Karpas-422 (cell line): ENCODE results near the gene MEX3D. TPM values are rescaled to one million over a fixed set of nuclear protein-coding genes. Genes with fewer than 3 reads are reported as not detected.
A peak's percentile ranks its signal among the peaks of the same experiment; 100 is the strongest.

Experiments used
- DNase-seq: peaks from one replicate; pipeline ENCODE4 v3.0.0-alpha.2; 2015
- H2AFZ ChIP-seq: fragments of 200-600 bp; sonication (generic); 2 replicates; pipeline ENCODE4 v1.6.1; 2014; ENCODE audit warnings: antibody characterized with exemption, low read length, mixed read lengths
- H3K27ac ChIP-seq: fragments of 200-600 bp; sonication (generic); 2 replicates; pipeline ENCODE4 v1.5.1; 2014; ENCODE audit warnings: mild to moderate bottlenecking, low read length, moderate library complexity
- H3K27me3 ChIP-seq: fragments of 200-600 bp; sonication (generic); 2 replicates; pipeline ENCODE4 v1.6.1; 2014; ENCODE audit warnings: low read length, mixed read lengths
- H3K36me3 ChIP-seq: fragments of 200-600 bp; sonication (generic); 2 replicates; pipeline ENCODE4 v1.6.1; 2014; ENCODE audit warnings: low read length, mixed read lengths; ENCODE audit not compliant: insufficient read depth
- H3K4me1 ChIP-seq: fragments of 200-600 bp; sonication (generic); 2 replicates; pipeline ENCODE4 v1.6.1; 2014; ENCODE audit warnings: mild to moderate bottlenecking, low read length, mixed read lengths
- H3K4me2 ChIP-seq: fragments of 200-600 bp; sonication (generic); 2 replicates; pipeline ENCODE4 v1.6.1; 2014; ENCODE audit warnings: low read length, low read depth, mild to moderate bottlenecking; ENCODE audit not compliant: poor library complexity, severe bottlenecking
- H3K4me3 ChIP-seq: fragments of 200-600 bp; sonication (generic); 2 replicates; pipeline ENCODE4 v1.5.1; 2014; ENCODE audit warnings: mild to moderate bottlenecking, antibody characterized with exemption, low read length, mixed read lengths
- H3K79me2 ChIP-seq: fragments of 200-600 bp; sonication (generic); 2 replicates; pipeline ENCODE4 v1.6.1; 2014; ENCODE audit warnings: mild to moderate bottlenecking, low read length, mixed read lengths
- H3K9ac ChIP-seq: fragments of 200-600 bp; sonication (generic); 2 replicates; pipeline ENCODE4 v1.6.0; 2014; ENCODE audit warnings: low read length
- H3K9me2 ChIP-seq: fragments of 200-600 bp; sonication (generic), shearing (Covaris generic); replicated peaks from 2 replicates; pipeline ENCODE4 v1.6.0; 2014; ENCODE audit warnings: mild to moderate bottlenecking, low read length, moderate library complexity; ENCODE audit not compliant: insufficient read depth
- H3K9me3 ChIP-seq: fragments of 300-700, 200-600 bp; sonication (generic); 2 replicates; pipeline ENCODE4 v1.6.1; 2014; ENCODE audit warnings: low read length, mixed read lengths
- H4K20me1 ChIP-seq: fragments of 200-600 bp; sonication (generic); 2 replicates; pipeline ENCODE4 v1.6.1; 2014; ENCODE audit warnings: mild to moderate bottlenecking, antibody characterized with exemption, low read length, low read depth; ENCODE audit not compliant: insufficient read depth
- total RNA-seq: library from RNA; depleted of rRNA; stranded (reverse); fragments of >200 nt; shearing (Covaris generic); gene quantifications from 2 replicates; pipeline ENCODE4 v1.2.3, GENCODE V29; 2014; ENCODE audit warnings: low replicate concordance; rRNA removed

The MEX3D gene
- total RNA-seq: 5.6 and 13.5 TPM in 2 replicates

DNA sequence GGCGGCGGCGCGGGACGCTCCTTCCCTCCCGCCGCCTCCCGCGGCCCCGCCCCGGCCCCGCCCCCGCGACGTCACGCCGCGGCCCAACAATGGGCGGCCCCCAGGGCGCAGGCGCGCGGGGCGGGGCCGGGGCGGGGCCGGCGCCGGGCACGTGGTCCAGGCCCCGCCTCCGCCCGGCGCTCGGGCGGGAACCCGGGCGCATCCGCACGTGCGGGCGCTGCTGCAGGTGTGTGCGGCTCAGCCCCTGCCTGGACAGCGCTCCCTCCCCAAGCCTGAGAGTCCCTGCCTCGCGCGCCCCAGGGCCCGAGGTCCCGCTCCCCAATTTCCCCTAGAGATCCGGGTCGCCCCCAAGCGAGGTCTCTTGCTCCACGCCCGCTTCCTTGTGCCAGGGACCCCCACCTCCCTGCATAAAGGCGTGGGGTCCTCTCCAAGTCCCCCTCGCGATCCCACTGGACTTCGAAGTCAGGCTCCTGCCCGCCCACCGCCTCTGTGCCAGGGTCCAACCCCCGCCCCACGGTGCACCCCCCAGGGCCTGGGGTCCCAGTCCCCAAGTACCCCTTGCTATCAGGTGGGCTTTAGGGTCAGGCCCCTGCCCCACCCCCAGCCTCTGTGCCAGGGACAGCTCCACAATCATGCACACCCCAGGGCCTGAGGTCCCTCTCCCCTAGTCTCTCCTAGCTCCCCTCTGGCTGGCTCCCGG, at the start of gene MEX3D:
TSS of gene MEX3D (minus strand) at position 6 of the 700 bp plus-strand sequence. CDS start 267 bp downstream, outside the sequence.
- Histone ChIP-seq H3K27ac (no peak within 1 kb of the TSS), H3K4me2 (no peak within 1 kb of the TSS), H3K36me3 (no peaks in the 10 kb centered on the region), H3K9ac (no peak within 1 kb of the TSS), H3K9me2 (no peaks in the 10 kb centered on the region), H3K4me3 (no peak within 1 kb of the TSS), H3K27me3 (no peaks in the 10 kb centered on the region), H2AFZ (no peak within 1 kb of the TSS), H4K20me1 (no peaks in the 10 kb centered on the region), H3K9me3 (no peaks in the 10 kb centered on the region), H3K79me2 (peaks cover 8% of the 10 kb centered on the region), H3K4me1 (peaks cover 3% of the 10 kb centered on the region)
- peak; percentile 95 for DNase-seq

DNA sequence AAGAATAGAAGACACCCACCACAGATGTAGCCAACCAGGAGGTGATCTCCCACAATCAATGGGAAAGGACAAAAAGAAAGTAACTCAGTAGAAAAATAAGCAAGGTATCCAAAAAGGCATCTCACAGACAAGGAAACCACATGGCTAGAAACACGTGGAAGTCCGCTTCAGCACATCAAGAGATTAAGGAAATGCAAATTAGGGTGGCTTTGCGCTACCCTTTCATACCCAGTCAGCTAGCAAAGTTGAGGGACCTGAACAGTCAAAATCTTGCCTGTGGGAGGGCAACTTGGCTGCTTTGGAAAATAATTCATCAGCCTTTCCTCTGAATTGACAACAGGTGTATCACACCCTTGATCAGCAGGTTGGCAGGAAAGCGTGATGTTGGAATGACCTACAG, 48.8 kb upstream of the MEX3D start:
- Histone ChIP-seq H3K36me3 (peaks cover 13% of the 10 kb centered on the region), H3K4me2 (peak overlapping the region; percentile 38), H3K9me2 (no peaks in the 10 kb centered on the region), H3K27me3 (no peaks in the 10 kb centered on the region), H3K79me2 (peaks cover 8% of the 10 kb centered on the region), H3K4me3 (no peak overlapping the region), H3K27ac (peak overlapping the region; percentile 60), H3K9me3 (no peaks in the 10 kb centered on the region), H3K9ac (no peak overlapping the region), H2AFZ (no peak overlapping the region), H3K4me1 (peaks cover 55% of the 10 kb centered on the region), H4K20me1 (peaks cover 22% of the 10 kb centered on the region)
- peak; percentile 84 for DNase-seq

DNA sequence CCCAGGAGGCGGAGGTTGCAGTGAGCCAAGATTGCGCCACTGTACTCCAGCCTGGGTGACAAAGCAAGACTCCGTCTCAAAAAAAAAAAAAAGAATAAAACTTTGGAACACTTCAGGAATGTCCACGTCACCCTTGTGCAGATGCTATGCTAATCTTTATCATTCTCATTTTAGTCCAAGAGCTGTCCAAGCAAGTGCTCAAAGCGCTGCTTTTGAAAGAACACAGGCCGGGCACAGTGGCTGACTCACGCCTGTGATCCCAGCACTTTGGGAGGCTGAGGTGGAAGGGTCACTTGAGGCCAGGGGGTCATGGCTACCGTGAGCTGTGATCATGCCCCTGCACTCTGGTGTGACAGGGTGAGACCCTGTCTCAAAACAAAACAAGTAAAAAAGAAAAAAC, 48.3 kb upstream of the MEX3D start:
- no peak overlapping the region for H2AFZ ChIP-seq
- H3K36me3 ChIP-seq: peaks cover 15% of the 10 kb centered on the region
- DNase-seq: no peak
- H3K9me3 ChIP-seq: no peaks in the 10 kb centered on the region
- peak overlapping the region; percentile 60; the same call in 1 of the 2 replicates for H3K27ac ChIP-seq
- peak overlapping the region; percentile 38 for H3K4me2 ChIP-seq
- peaks cover 22% of the 10 kb centered on the region for H4K20me1 ChIP-seq
- no peak overlapping the region for H3K9ac ChIP-seq
- peaks cover 50% of the 10 kb centered on the region for H3K4me1 ChIP-seq
- H3K79me2 ChIP-seq: peaks cover 8% of the 10 kb centered on the region
- H3K9me2 ChIP-seq: no peaks in the 10 kb centered on the region
- no peak overlapping the region for H3K4me3 ChIP-seq
- no peaks in the 10 kb centered on the region for H3K27me3 ChIP-seq

DNA sequence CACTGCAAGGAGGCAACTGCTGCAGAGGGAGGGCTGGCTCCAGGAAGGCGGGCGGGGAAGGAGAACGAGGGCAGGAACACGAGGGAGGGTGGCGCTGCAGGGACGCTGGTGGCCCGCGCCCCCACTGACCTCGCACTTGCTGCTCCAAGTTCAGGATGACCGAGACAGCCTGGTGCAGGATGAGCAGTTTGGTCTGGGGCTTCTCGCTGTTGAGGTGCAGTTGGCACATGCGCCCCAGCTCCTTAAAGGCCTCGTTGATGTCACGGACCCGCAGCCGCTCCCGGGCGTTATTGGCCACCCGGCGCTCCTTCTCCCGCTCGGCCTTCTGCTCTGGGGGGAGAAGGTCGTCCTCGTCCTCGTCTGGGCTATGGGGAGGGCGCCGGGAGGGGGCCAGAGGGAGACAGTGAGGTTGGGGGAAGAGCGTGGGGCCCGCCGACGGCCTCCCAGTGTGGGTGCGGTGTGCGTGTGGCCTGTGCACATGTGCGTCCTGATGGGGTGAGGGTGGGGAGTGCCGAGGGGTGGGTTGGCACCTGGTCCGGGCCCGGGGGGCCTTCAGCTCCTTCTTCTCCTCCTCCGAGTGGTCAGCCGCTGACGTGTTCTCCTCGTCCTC, 47.1 kb upstream of the MEX3D start:
- Histone ChIP-seq H4K20me1 (peaks cover 19% of the 10 kb centered on the region), H3K9me3 (no peaks in the 10 kb centered on the region), H2AFZ (no peak overlapping the region)

DNA sequence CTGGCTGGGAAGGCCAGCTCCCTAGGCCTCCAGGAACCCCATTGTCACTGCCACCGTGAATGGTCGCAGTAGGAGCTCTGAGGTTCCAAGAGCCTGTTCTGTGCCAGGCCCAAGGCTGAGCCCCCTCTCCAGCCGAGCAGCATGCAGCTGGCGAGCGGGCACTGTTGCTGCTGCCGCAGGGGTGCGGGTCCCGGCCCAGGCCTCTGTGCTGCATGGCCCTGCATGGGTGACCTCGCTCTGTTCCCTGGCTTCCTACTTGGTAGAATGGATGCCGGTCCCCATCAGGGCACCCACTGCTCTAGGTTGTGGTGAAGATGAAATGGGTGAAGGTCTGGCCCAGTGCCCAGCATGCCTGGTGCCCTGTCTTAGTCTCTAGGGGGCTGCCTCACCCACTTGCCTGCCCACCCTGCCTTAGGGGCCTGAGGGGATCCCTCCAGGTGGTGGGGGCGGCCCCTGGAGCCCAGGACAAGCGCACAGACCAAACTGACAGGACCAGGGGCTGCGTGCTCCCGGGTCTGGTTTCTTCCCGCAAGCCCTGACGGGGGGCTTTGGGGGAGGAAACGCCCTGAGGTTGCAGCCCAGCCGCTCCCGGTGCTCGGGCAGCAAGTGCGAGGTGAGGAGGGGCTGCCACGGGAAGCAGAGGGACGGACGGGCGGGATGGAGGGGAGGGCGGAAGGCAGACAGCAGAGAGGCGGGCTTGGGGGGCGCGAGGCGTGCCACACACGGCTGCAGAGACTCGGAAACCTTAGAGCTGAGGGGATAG, 45.9 kb upstream of the MEX3D start:
- Histone ChIP-seq H4K20me1 (peaks cover 10% of the 10 kb centered on the region; the same call in 1 of the 2 replicates), H3K36me3 (peaks cover 19% of the 10 kb centered on the region)

More for the DNA sequence above, 47.1 kb upstream of the MEX3D start:
- Histone ChIP-seq H3K9me2 (no peaks in the 10 kb centered on the region), H3K4me3 (no peak overlapping the region), H3K4me2 (no peak overlapping the region), H3K27ac (no peak overlapping the region), H3K36me3 (peaks cover 19% of the 10 kb centered on the region), H3K9ac (no peak overlapping the region), H3K27me3 (no peaks in the 10 kb centered on the region), H3K4me1 (peaks cover 39% of the 10 kb centered on the region), H3K79me2 (peaks cover 8% of the 10 kb centered on the region)
- DNase-seq: no peak

DNA sequence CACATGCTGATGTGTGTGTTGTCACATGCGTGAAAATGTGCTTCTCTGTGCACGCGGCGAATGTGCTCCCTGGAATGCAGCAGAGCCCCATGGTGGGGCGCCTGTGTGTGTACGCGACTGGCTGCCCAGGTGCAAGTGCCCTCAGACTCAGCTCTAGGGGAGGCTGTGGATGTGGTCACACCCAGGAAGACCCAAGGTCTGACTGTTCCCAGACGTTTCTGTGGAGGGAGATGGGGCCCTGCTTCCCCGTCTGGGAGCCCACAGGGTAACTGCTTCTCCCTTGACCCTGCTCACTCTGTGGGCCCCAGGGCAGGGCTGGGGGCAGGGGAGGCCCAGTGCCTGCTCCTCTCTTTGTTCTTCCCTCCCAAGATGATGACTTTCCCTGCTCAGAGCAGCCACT, 45.0 kb upstream of the MEX3D start:
- H3K4me3 ChIP-seq: no peak overlapping the region
- no peak overlapping the region for H2AFZ ChIP-seq
- DNase-seq: no peak
- H3K27ac ChIP-seq: no peak overlapping the region
- no peaks in the 10 kb centered on the region for H3K9me3 ChIP-seq
- peaks cover 8% of the 10 kb centered on the region for H3K79me2 ChIP-seq
- peaks cover 18% of the 10 kb centered on the region for H3K4me1 ChIP-seq
- H3K9ac ChIP-seq: no peak overlapping the region
- H3K9me2 ChIP-seq: no peaks in the 10 kb centered on the region
- peaks cover 19% of the 10 kb centered on the region for H3K36me3 ChIP-seq
- no peak overlapping the region for H3K4me2 ChIP-seq
- H4K20me1 ChIP-seq: peaks cover 7% of the 10 kb centered on the region; the same call in 1 of the 2 replicates
- H3K27me3 ChIP-seq: no peaks in the 10 kb centered on the region

More for the DNA sequence above, 45.9 kb upstream of the MEX3D start:
- Histone ChIP-seq H3K9me2 (no peaks in the 10 kb centered on the region), H3K27me3 (no peaks in the 10 kb centered on the region), H3K4me2 (no peak overlapping the region), H3K27ac (no peak overlapping the region), H3K9ac (no peak overlapping the region), H3K4me3 (no peak overlapping the region), H3K4me1 (peaks cover 26% of the 10 kb centered on the region), H3K9me3 (no peaks in the 10 kb centered on the region), H3K79me2 (peaks cover 8% of the 10 kb centered on the region), H2AFZ (no peak overlapping the region)
- no peak for DNase-seq

DNA sequence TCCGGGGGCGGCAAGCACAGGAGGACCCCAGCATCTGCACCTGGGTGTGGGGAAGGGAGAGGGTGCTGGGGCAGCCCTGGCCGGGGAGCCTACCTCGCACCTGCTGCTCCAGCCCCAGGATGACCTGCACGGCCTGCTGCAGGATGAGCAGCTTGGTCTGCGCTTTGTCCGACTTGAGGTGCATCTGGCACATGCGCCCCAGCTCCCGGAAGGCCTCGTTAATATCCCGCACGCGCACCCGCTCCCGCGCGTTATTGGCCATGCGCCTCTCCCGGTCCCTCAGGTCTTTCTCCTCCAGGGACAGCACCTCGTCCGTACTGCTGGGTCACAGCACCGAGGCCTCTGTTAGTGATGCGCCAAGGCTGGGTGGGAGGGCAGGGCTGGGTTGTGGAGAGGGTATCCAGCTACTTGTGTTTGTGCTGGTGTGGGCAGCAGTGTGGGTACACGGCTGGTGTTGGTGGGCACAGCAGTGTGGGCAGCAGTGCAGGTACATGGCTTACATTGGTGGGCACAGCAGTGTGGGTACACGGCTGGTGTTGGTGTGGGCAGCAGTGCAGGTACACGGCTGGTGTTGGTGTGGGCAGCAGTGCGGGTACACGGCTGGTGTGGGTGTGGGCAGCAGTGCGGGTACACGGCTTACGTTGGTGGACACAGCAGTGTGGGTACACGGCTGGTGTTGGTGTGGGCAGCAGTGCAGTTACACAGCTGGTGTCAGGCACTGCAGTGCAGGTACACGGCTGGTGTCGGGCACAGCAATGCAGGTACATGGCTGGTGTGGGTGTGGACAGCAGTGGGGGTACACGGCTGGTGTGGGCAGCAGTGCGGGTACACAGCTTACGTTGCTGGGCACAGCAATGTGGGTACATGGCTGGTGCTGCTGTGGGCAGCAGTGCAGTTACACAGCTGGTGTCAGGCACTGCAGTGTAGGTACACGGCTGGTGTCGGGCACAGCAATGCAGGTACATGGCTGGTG, 44.3 kb upstream of the MEX3D start:
- DNase-seq: no peak
- peaks cover under 1% of the 10 kb centered on the region; the same call in 1 of the 2 replicates for H4K20me1 ChIP-seq
- peaks cover 10% of the 10 kb centered on the region for H3K4me1 ChIP-seq
- no peaks in the 10 kb centered on the region for H3K9me2 ChIP-seq
- no peak overlapping the region for H3K9ac ChIP-seq
- peaks cover 8% of the 10 kb centered on the region for H3K79me2 ChIP-seq
- no peaks in the 10 kb centered on the region for H3K9me3 ChIP-seq
- H2AFZ ChIP-seq: no peak overlapping the region
- H3K27ac ChIP-seq: no peak overlapping the region
- no peak overlapping the region for H3K4me2 ChIP-seq
- H3K4me3 ChIP-seq: no peak overlapping the region
- H3K36me3 ChIP-seq: peaks cover 19% of the 10 kb centered on the region
- no peaks in the 10 kb centered on the region for H3K27me3 ChIP-seq
